Caco-2 (cell line): ENCODE data around the gene ACTG2. TPM values are rescaled to one million over a fixed set of nuclear protein-coding genes. Genes with fewer than 3 reads are reported as not detected.

Source experiments
- BruUV-seq: library from RNA; stranded (reverse); fragments of 400-500 nt; replicated peaks from 2 replicates; lab custom pipeline; 2021; lab: Mats Ljungman, UMichigan
- CTCF ChIA-PET: fragments of 300-600 bp; sonication (Branson Sonifier 250); formaldehyde crosslinking; loops from one replicate; lab custom pipeline; 2022; ENCODE audit warnings: antibody characterized with exemption; lab: Charles Lee
- POLR2A ChIA-PET: fragments of 300-600 bp; sonication (Branson Sonifier 250); formaldehyde crosslinking; loops from one replicate; lab custom pipeline; 2022; ENCODE audit warnings: antibody characterized with exemption; lab: Charles Lee
- DNase-seq, 2 experiments: peaks; one replicate each; pipeline versions ENCODE4 v3.0.0 to v3.0.0-alpha.2; 2020 to 2022
- H3K27me3 ChIP-seq: replicated peaks from 2 replicates; pipeline ENCODE4 v1.6.0; 2011; ENCODE audit warnings: low read length; ENCODE audit not compliant: control insufficient read depth, insufficient read depth
- H3K36me3 ChIP-seq: 2 replicates; pipeline ENCODE4 v1.5.1; 2011; ENCODE audit warnings: low read length; ENCODE audit not compliant: control insufficient read depth, insufficient read depth
- H3K4me1 ChIP-seq: fragments of 250-450 bp; sonication (Bioruptor Pico); 2 replicates; pipeline ENCODE4 v1.5.1; 2020; ENCODE audit warnings: mild to moderate bottlenecking
- H3K4me3 ChIP-seq: 2 replicates; pipeline ENCODE4 v1.5.1; 2011; ENCODE audit warnings: low read depth, mild to moderate bottlenecking, control low read depth, low read length
- H3K9me3 ChIP-seq: fragments of 250-450 bp; sonication (Bioruptor Pico); 2 replicates; pipeline ENCODE4 v1.5.1; 2020; ENCODE audit warnings: mild to moderate bottlenecking, moderate library complexity
- H3K27ac Mint-ChIP-seq: one replicate; pipeline ENCODE4 v1.8.0; 2022; ENCODE audit warnings: mixed read lengths; ENCODE audit not compliant: unreplicated experiment
- H3K27me3 Mint-ChIP-seq: one replicate; pipeline ENCODE4 v1.8.0; 2022; ENCODE audit warnings: mixed read lengths; ENCODE audit not compliant: insufficient read depth, unreplicated experiment
- H3K36me3 Mint-ChIP-seq: one replicate; pipeline ENCODE4 v1.8.0; 2022; ENCODE audit warnings: mild to moderate bottlenecking, mixed read lengths; ENCODE audit not compliant: insufficient read depth, unreplicated experiment
- H3K4me1 Mint-ChIP-seq: one replicate; pipeline ENCODE4 v1.8.0; 2022; ENCODE audit warnings: low read depth, mixed read lengths; ENCODE audit not compliant: unreplicated experiment
- H3K4me3 Mint-ChIP-seq: one replicate; pipeline ENCODE4 v1.8.0; 2022; ENCODE audit warnings: mild to moderate bottlenecking, moderate library complexity, mixed read lengths; ENCODE audit not compliant: unreplicated experiment
- H3K9me3 Mint-ChIP-seq: one replicate; pipeline ENCODE4 v1.8.0; 2022; ENCODE audit warnings: mixed read lengths; ENCODE audit not compliant: unreplicated experiment
- CTCF ChIP-seq, 2 experiments: fragments of 200-600 bp in 1 of 2; IDR thresholded peaks; 1 replicate in 1 of 2; 2 replicates in 1 of 2; pipeline versions ENCODE4 v1.5.1 to v1.8.0; 2011 to 2022; ENCODE audit warnings: antibody characterized with exemption in 1 of 2, control low read depth in 1 of 2, inconsistent platforms in 1 of 2, low read depth in 1 of 2, low read length in 1 of 2, mild to moderate bottlenecking in 1 of 2, moderate library complexity in 1 of 2; ENCODE audit not compliant: insufficient read depth in 1 of 2, severe bottlenecking in 1 of 2, unreplicated experiment in 1 of 2
- intact Hi-C: fragments of 100-400 bp; cut with micrococcal nuclease; formaldehyde crosslinking; loops from one replicate; pipeline ENCODE4 v1.10.0; 2022; ENCODE audit not compliant: unreplicated experiment
- total RNA-seq: library from RNA; stranded (reverse); gene quantifications from 2 replicates; pipeline ENCODE4 v1.2.3, GENCODE V29; 2022

Gene ACTG2
- total RNA-seq, 1 experiment from 2014 or later: 2.6 TPM

DNA sequence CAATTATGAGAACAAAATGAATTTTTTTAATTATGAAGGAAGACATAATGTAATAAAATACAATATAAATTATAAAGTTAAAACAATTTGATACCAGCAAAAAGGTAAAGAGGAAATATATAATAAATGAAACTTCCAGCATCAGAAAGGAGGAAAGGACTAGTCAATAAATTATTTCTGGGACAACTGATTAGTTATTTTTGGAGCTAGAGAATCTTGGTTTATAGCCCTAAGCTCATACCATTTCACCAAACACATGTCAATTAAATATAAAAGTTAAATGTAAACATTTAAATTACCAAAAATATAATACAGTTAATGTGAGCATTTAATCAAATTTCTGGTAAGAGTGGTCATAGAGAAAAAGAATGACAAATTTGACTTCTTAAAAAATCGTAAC lies 12.1 kb downstream of the ACTG2 start:
- no peak overlapping the region for H3K27ac Mint-ChIP-seq
- no peaks in the 10 kb centered on the region for H3K27me3 Mint-ChIP-seq
- H3K4me1 ChIP-seq: no peaks in the 10 kb centered on the region
- no peaks in the 10 kb centered on the region for H3K36me3 ChIP-seq
- no peak overlapping the region for H3K4me3 Mint-ChIP-seq
- CTCF ChIA-PET: interaction anchor here (1.0 kb wide), 1 partner anchor 274 kb away, joined by 3 read pairs; the partner anchor contains the start of gene MOB1A
- no TSS peak for BruUV-seq
- H3K4me1 Mint-ChIP-seq: no peaks in the 10 kb centered on the region
- no peaks in the 10 kb centered on the region for H3K36me3 Mint-ChIP-seq
- no peaks in the 10 kb centered on the region for H3K27me3 ChIP-seq
- intact Hi-C loops: no loop called here
- no peaks in the 10 kb centered on the region for H3K9me3 Mint-ChIP-seq
- no peak for TF ChIP-seq CTCF (IDR thresholded peaks at IDR 0.05; ENCODE audit: insufficient read depth in 1 of 2, low read depth in 1 of 2, low read length in 1 of 2, severe bottlenecking in 1 of 2, unreplicated experiment in 1 of 2)
- no peak overlapping the region for H3K4me3 ChIP-seq
- POLR2A ChIA-PET: no interaction called here
- no peaks in the 10 kb centered on the region for H3K9me3 ChIP-seq
- DNase-seq: no peak

GRCh38 chr2:73906847-73907505 lies 14.2 kb downstream of the ACTG2 start:
- no peak for TF ChIP-seq CTCF (IDR thresholded peaks at IDR 0.05; ENCODE audit: insufficient read depth in 1 of 2, low read depth in 1 of 2, low read length in 1 of 2, severe bottlenecking in 1 of 2, unreplicated experiment in 1 of 2)
- H3K9me3 ChIP-seq: no peaks in the 10 kb centered on the region
- no peaks in the 10 kb centered on the region for H3K36me3 Mint-ChIP-seq
- no peaks in the 10 kb centered on the region for H3K4me1 ChIP-seq
- BruUV-seq: no TSS peak
- H3K4me1 Mint-ChIP-seq: no peaks in the 10 kb centered on the region
- H3K27me3 Mint-ChIP-seq: no peaks in the 10 kb centered on the region
- H3K4me3 ChIP-seq: no peak overlapping the region
- no peak for DNase-seq
- POLR2A ChIA-PET: interaction anchor here (1.1 kb wide), 1 partner anchor 213 kb away, joined by 4 read pairs; no protein-coding TSS in a partner anchor
- H3K9me3 Mint-ChIP-seq: no peaks in the 10 kb centered on the region
- H3K36me3 ChIP-seq: no peaks in the 10 kb centered on the region
- intact Hi-C loops: no loop called here
- no peaks in the 10 kb centered on the region for H3K27me3 ChIP-seq
- no peak overlapping the region for H3K4me3 Mint-ChIP-seq
- H3K27ac Mint-ChIP-seq: no peak overlapping the region
- CTCF ChIA-PET: no interaction called here

GRCh38 chr2:73907840-73908452 lies 15.1 kb downstream of the ACTG2 start:
- no TSS peak for BruUV-seq
- TF ChIP-seq CTCF (IDR thresholded peaks at IDR 0.05; ENCODE audit: insufficient read depth in 1 of 2, low read depth in 1 of 2, low read length in 1 of 2, severe bottlenecking in 1 of 2, unreplicated experiment in 1 of 2): peak in 1 of 2 experiments; percentile 44
- H3K36me3 ChIP-seq: no peaks in the 10 kb centered on the region
- intact Hi-C loops: no loop called here
- H3K4me3 Mint-ChIP-seq: no peak overlapping the region
- H3K27ac Mint-ChIP-seq: no peak overlapping the region
- no peaks in the 10 kb centered on the region for H3K4me1 ChIP-seq
- H3K9me3 Mint-ChIP-seq: no peaks in the 10 kb centered on the region
- H3K27me3 ChIP-seq: no peaks in the 10 kb centered on the region
- CTCF ChIA-PET: interaction anchor here (0.5 to 1.1 kb wide), 4 partner anchors 13 to 179 kb away, joined by 3 to 6 read pairs (median 3); partner anchors contain the start of gene STAMBP
- POLR2A ChIA-PET: interaction anchor here (0.5 to 1.1 kb wide), 3 partner anchors 46 to 213 kb away, joined by 3 to 4 read pairs (median 3); partner anchors contain the start of gene STAMBP
- no peaks in the 10 kb centered on the region for H3K27me3 Mint-ChIP-seq
- no peak overlapping the region for H3K4me3 ChIP-seq
- H3K36me3 Mint-ChIP-seq: no peaks in the 10 kb centered on the region
- H3K4me1 Mint-ChIP-seq: no peaks in the 10 kb centered on the region
- DNase-seq: peak; percentile 46 to 54
- no peaks in the 10 kb centered on the region for H3K9me3 ChIP-seq
